Activated CD4-positive, alpha-beta T cell treated with anti-CD3 and anti-CD28 coated beads, Interleukin-2, amount 50 U/mL, for 4 hours (primary cell): ENCODE data around the gene TANC1.
"Not testable (repeated sequence)": the region's sequence is repeated elsewhere in the genome, so short reads cannot be mapped to it uniquely, and the experiment has no call there.

Experiments used
- DNase-seq, 2 experiments: peaks; one replicate each; pipeline ENCODE4 v3.0.0-alpha.2; 2020

TANC1 gene

DNA sequence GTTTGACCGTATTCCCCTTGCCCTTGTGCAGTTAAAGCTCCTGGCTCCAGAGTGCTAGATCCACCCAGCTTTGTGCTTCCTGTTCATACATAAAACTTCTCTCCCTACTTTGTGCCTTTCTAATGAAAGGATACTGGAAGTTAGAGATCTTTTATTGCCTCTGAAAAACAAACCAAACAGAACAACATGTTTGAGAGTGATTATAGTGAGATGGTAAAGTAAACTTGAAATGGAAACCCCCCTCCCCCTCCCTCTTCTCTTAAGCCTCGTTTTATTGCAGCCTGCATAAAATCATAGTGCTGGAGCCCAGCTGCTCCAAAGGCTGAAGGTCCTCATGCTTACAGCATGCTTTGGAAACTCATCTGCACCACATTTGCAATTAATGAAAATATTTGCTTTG lies 125.1 kb downstream of the TANC1 start:
- DNase-seq, result no peak

DNA sequence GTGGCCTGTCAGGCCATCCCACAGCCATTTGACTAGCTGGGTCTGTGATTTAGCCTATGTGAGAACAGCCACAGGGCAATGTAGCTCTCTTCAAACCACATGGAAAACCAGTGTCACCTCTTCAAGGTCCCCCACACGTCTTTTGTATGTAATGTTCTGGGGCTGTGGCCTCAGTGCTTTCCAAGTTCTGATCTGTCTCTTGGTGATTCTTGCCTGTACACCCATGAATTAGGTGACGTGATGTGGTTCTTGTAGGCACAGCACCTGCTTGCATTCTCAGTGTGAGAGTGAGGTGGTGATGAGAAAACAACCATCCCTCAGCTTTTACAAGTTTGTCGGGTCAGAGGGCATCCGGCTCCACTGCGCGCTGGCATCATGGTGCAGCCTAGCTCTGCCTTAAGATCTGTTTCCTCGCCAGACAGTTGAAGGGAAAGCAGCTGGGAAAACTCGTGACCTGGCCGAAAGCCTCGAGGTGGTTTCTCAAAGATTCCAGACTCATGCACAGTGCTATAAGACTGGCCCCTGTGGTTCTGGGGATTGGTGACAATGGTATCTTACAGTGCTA lies 125.8 kb downstream of the TANC1 start:
- DNase-seq, result no peak

DNA sequence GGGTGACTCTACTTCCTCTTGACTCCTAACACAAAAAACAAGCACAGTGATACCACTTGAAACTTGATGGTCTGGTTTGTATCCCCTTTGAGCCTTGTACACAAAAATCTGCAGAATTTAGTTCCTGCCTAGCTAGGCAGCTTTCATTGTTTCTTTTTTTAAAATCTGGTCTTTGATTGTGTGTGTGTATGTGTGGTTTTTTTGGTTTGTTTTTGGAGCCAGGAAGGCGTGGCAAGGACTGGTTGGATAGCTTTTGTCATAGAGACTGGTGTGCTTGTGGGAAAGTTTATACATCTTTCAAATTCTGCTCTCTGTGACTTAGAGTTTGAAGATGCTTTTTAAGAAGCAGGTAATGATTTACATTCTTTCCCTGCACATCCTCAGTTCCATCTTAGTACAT lies 127.4 kb downstream of the TANC1 start:
- no peak for DNase-seq

DNA sequence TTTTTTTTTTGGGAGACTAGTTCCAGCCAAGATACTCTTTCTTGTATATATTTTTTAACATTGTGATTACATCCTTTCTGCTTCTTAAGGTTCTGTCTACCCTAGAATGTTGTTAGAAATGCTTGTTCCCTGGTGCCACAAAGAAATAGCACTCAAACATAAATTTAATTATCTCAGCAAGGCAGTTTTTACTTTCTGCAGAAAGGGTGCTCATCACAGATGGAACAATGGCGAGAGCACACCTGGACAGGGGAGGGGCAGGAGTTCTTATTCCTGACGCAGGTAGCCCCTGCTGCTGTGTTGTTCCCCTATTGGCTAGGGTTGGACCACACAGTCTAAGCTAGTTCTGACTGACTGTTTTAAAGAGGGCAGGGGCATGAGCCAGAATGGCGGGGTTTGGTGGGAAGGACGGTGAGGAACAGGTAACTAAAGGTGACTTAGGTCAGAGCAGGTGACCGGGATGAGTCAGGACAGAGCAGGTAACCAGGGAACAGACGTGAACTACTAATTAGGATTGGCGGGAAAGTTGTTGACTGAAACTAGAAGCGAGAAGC lies 127.9 kb downstream of the TANC1 start:
- DNase-seq, result not testable (repeated sequence)

DNA sequence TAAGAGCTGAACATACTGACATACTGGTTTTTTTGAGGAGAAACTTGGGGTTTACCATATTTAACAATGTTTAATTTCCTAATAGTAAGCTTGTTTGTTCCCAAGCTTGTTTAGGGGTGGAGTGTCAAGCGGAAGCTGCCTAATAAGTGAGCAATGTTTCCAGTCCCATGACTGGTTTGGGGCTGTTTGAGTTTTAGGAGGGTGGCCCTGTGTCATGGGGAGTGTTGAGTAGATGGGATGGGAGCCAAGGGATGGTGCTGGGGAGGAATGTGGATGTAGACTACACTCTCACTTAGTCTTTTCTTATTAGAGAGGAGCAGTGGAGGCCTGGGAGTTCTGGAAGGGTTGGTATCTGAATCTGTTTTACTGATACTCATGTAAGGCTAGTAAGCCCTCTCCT lies 128.5 kb downstream of the TANC1 start:
- no peak for DNase-seq

DNA sequence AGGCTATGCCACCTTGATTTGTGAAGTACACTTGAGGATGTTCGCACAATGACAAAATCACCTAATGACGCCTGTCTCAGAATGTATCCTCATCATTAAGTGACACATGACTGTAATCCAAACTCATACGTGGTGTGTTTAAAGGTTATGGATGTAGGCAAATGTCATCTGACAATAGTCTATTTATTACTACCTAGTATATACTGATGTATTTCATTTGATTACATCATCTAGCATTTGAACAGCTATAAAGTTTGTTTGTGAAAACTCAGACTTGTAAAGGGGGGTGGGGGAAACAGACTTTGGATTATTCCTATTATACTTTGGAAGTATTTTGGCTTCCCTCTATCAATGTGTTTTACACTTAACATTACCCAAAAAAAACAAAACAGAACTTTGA lies 129.9 kb downstream of the TANC1 start:
- DNase-seq, result no peak

DNA sequence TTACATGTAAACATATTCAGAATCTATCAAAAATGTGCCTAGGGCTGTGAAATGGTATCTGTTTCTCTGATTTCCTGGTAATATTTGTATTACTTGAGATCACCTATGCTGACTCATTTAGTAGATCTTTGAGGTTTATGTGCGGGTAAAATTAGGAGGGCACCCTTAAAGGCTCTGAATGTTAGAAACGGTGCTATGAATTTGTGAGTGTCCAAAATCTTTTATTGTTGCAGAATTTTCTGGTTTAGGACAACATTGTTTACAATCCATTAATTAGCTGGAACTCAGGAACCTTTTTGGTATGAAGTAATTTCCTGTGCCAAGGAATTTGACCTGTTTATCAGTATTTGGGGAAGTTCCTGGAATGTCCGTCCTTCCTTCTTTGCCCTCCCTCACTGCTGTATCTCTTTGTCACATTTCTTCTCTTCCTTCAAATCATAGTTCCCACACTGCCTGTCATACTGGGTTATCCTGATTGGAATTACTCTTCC lies 130.5 kb downstream of the TANC1 start:
- DNase-seq, result no peak

DNA sequence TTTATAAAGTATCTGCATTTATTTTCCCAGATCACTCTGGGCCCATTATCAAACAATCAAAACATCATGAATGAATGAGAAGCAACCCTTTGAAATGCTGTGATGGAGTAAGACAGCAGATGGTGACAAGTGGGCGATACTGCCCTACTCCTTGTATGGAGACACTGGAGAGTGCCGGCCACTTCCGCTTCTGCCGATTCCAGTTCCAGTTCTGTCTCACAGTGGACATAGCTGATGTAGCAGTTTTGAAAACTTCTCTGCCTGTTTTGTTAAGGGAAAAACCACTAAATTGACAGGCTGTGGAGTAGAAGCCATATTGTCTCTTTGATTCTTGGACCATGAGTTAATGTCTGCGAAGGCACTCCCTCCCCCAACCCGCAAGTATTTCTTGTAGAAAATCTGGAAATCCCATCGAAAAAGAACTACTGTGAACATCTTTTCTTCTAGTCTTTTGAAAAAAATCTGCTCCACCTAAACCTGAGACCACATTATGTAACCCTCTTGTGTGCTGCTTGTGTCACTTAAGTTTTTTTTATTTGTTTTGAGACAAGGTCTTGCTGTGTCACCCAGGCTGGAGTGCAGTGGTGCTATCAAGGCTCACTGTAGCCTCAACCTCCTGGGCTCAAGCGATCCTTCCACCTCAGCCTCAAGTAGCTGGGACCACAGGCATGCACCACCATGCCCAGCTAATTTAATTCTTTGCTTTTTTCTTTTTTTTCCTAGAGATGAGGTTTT lies 133.5 kb downstream of the TANC1 start:
- DNase-seq, result no peak

DNA sequence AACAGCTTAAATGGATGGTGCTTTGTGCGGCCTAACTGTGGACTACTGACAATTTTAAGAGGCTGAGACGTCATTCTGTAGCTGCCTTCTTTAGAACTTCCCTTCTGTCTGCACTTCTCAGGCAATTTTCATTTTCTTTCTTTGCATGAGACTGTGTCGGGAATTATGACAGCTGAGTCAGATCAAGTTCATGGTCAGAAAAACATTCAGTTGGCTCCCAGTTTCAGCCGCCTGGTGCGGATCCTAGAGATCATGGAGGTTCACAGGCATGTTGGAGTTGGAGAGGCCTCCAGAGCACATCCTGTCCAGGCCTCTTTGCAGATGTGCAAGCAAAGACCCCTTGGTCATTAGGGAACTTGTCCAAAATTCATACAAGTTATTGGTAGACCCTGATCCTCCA lies 135.0 kb downstream of the TANC1 start:
- DNase-seq, result no peak

DNA sequence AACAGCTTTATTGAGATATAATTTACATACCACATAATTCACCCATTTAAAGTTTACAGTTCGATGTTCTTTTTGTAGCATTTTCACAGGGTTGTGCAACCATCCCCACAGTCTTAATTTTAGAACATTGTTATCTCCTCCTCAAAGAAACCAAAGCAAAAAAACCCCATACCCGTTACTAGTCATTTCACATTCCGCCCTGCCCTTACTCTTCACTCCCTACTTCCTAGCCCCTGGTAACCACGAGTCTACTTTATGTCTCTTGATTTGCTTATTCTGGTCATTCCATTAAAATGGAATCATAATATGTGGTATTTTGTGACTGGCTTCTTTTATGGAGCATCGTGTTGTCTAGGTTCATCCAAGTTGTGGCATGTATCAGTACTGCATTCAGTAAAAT lies 137.7 kb downstream of the TANC1 start:
- no peak for DNase-seq

DNA sequence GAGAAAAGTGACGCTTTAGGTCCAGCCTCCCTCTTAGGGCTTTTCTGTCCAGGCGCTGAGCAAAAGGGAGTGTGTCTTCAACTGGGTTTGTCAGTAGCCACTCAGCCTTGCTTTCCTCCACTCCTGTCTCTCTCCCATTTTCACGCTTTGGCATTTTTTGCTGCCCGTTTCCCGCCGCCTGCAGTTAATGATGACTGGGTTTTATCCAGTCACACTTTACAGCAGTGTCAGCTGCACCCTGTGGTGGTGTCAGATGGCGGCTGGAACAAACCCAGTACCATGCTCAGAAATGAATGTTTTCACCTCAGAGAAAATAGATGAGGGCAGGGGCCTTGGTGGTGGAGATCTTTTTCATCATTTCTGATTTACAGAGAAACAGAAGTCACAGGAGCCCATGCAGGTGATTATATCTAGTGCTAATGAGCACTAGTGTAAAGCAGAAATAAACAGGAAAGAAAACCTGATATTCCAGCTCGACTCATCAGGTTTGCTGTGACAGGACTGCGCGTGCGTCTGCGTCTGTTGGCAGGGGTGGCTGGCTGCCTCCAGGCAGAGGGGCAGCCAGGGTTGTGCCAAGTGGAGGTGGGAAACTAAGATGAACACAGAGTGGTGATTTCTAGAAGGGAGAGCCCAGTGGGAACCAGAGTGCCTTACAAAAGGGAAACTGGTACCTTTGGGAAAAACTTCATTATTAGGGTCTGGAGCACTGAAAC lies 139.9 kb downstream of the TANC1 start:
- no peak for DNase-seq

DNA sequence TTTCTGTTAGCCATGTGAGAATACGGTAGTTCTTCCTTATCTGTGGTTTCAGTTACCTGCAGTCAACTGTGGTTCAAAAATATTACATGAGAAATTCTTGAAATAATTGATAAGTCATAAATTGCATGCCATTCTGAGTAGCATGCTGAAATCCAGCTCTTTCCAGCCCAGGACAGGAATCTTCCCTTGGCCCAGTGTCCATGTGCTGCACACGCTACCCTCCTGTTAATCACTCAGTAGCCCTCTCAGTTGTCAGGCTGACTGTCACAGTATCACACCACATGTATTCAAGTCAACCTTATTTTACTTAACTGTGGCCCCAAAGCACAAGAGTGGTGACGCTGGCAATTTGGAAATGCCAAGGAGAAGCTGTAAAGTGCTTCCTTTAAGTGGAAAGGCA lies 141.1 kb downstream of the TANC1 start:
- DNase-seq, result no peak

DNA sequence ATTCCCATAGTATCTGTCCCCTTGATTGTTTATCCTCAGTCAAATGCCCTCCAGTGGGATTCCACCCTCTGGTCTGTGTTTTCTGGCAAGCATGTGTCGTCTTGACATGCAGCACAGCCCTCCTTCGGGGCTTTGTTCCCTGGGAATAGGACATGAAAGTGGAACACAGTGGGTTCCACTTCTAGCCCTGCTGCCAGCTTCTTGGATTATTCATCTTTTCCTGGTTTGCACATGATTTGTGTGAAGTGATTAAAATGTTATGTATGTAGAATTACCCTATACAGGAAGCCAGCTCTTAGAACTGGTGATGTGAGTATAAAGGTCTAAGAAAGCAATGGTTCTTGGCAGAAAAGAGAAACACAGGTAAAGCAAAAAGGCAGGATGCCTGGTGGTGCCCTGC lies 142.3 kb downstream of the TANC1 start:
- no peak for DNase-seq

DNA sequence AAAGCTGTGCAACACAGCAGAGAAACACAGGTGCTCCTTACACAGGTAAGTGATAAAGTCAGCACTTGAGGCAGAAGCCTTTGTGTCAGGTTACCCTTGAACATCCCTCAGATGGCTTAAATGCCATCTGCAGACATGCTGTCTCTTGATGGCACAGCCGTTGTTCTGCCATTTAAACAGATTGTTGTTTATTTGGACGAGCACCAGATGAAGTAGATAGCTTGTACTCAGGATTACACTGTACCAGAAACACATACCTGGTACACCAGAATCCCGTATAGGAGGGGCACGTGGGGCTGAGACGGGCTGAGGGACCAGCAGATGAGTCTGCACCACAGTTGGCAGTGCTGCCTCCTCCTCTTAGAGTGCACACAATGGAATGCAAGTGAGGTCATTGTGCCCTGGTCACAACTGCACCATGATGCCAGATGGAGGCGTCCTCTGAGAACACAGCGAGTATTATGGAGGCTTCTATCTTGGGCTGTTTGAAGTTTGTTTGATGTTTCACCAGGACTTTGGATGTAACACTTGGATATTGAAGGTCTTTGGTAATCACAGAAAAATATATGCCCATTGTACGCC lies 143.0 kb downstream of the TANC1 start:
- DNase-seq, result no peak

DNA sequence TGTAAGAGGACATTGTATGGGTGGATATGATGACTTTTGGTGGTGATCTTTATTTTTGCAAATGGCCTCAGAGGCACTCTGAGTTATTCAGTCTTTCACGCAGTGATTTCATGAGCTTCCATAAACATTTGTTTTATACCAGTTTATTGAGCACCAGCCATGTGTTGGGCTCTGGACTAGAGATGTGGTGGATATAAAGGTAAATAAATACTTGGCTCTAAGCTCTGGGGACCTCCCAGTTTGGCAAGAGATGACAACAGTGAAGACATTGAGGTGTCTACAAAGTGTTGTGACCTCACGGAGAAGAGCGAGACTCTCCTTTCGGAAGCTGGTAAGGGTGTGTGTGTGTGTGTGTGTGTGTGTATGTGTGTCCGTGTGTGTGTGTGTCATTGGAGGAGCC lies 146.4 kb downstream of the TANC1 start:
- DNase-seq, result no peak

DNA sequence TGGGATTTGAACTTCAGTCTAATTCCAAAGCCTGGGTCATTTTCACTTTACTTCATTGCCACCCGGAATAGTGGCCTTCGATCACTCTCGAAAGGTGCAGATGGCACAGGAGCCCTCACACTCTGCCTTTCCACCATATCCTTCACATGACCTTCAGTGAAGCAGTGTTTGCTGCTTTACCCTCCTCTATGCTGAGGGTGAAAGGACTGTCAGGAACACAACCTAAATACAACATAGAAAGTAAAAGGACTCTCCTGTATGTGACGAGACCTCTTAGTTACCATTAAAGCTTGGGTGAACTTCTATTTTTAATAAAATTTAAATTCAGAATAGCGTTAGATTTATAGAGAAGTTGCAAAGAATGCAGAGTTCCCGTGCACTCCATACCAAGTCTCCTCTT lies 148.5 kb downstream of the TANC1 start:
- no peak for DNase-seq

DNA sequence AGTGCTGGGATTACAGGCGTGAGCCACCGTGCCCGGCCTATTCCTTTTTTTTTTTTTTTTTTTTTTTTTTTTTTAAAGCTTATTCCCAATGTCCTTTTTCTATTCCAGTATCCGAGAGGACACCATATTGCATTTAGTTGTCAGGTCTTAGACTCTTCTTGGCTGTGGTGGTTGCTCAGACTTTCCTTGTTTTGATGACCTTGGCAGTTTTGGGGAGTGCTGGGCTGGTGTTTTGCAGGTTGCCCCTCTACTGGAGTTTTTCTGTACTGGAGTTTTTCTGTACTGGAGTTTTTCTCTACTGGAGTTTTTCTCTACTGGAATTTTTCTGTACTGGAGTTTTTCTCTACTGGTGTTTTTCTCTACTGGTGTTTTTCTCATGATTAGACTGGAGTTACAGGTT lies 149.2 kb downstream of the TANC1 start:
- no peak for DNase-seq

DNA sequence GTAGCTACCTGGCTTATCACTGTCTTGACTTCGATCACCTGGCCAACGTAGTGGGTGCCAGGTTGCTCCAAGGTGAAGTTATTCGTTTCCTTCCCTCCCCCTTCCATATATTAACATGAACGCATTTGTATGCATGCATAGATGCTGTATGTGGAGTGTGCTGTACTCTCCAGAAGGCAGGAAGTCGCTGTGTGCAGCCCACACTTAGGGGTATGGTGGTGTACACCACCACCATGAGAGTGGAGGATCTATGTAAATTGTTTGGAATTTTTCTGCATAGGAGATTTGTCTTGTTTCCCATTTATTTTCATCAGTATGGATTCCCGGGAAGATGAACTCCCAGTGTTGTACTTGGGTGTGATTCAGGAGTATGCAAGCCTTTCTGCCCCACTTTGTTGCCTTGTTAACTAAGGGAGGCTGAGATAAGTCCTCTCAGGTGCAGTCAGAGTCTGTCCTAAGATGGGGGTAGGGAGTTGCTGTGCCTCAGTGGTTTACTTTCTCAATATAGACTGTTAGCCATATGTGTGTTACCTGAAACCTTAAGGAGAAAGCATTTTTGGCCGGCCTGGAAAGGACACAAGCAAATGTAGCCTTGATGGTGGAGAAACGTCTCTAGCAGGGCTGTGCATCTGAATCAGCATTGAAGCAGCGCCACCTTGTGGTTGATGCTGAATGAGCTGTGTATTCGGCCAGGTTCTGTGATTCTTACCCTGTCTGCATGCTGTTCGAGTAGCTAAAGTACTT lies 149.8 kb downstream of the TANC1 start:
- DNase-seq, result peak; percentile 62 to 74

DNA sequence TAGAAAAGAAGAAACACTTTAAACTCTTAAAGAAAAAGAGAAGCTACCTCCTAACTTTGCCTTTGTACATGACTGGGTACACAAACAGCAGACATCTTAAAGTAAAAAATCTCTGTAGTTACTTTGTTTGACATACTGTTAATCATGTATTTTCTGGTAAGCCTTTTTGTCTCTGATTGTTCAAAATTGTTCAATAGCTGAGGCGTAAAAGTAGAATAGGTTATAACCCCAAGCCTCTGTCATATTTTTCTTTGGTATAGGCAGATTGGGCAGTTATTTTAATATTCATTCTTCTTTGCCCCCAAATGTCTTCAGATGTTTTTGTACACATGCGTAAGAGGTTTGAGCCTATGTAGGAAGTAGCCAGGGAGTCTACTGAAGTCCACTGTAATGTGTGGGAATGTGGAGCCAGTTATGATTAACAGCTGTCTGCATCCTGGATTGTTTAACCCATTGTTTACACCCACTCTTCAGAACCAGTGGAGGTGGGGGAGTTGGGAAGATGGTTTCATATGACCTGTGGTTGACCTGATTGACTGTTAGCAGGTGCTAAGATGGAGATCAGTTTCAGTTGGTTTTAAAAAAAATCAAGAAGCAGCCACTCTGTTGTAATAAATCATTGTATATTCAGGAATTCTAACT lies 150.5 kb downstream of the TANC1 start:
- DNase-seq, result no peak

DNA sequence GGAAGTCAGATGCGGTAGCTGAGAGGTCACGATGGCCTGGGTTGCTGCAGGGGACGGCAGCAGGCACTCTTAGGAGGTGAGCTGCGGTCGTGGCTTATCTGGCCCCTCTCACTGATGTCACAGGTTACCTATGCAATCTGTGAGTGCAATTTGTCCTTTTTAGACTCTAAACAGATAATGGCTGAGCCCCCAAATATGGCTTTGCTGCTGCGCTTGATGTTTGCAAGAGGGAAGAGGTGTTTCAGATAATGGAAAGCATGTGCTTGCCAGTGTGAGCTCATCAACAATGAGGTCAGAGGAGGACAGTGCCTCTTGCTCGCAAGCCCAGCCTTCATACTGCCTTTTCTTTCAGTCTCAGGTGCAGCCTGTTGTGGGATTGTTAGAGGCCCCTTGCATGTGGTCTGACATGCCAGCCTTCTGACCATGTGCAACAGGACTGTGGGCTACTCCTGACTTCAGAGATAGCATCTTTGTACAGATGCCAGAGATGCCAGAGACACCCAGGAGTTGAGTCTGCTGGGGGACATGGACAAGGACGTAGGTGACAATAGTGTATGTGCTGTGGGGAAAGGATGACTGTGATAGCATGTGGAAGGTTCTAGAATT lies 151.3 kb downstream of the TANC1 start:
- DNase-seq, result no peak

DNA sequence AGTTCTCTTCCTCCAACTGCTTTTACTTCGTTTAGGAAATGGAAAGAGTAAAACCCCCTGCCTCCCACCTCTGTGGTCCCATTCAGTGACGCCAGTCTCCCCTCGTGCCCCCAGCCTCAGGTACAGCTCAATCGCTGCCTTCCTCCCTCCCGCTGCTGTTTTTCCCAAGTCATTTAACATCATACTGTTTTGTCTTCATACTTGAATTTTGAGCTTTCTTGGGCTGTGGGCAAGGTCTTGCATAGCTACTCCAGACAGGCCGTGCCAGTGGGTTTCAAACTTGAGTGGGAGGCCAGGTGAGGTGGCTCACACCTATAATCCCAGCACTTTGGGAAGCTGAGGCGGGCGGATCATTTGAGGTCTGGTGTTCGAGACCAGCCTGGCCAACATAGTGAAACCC lies 155.3 kb downstream of the TANC1 start:
- no peak for DNase-seq

DNA sequence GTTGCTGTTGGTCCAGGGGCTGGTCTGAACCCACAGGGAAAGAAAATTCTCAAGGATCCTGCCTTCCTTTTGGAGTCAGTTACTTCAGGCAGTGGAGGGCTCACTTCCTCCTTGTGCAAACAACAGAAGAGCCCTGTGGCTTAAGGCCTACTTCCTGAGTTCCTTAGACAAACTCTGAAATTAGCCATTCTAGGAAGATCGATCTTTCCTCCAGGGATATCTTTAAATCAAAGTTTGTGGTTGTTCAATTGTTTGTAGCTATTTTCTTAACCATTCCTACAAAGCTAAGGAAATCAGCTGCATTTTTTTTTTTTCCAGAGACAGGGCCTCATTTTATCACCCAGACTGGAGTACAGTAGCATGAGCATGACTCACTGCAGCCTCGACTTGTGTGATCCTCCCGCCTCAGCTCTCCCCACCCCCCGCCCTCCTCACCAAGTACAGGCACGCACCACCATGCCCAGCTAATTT lies 156.0 kb downstream of the TANC1 start:
- DNase-seq, result peak in 1 of 2 experiments; percentile 9
